Breast epithelium (tissue), 4 donors: ENCODE measurements around the gene ZBTB12. TPM values are rescaled to one million over a fixed set of nuclear protein-coding genes. Genes with fewer than 3 reads are reported as not detected.
"Not testable (repeated sequence)": the region's sequence is repeated elsewhere in the genome, so short reads cannot be mapped to it uniquely, and the experiment has no call there.

Experiments
- DNase-seq, 2 donors: peaks; one replicate each; pipeline ENCODE4 v3.0.0-alpha.2; 2019; ENCODE audit warnings: low spot score in 2 of 2
- H3K27ac ChIP-seq, 2 donors: fragments of 200-600 bp; sonication (generic) in 1 of 2; one replicate each; pipeline ENCODE4 v1.5.1; 2016 to 2019; ENCODE audit warnings: mild to moderate bottlenecking in 1 of 2
- H3K27me3 ChIP-seq, 2 donors: fragments of 200-600 bp; sonication (generic) in 1 of 2; one replicate each; pipeline versions ENCODE4 v1.5.1 to v1.6.0; 2017 to 2019; ENCODE audit warnings: control low read depth in 1 of 2, mild to moderate bottlenecking in 1 of 2
- H3K36me3 ChIP-seq: fragments of 200-600 bp; one replicate; pipeline ENCODE4 v1.5.1; 2019
- H3K4me1 ChIP-seq, 2 donors: fragments of 200-600 bp; sonication (generic); one replicate each; pipeline ENCODE4 v1.5.1; 2016 to 2019; ENCODE audit warnings: control low read depth in 1 of 2
- H3K4me3 ChIP-seq, 3 donors: fragments of 200-600 bp; sonication (generic); 1 replicate in 2 of 3; 2 replicates in 1 of 3; pipeline ENCODE4 v1.5.1; 2016 to 2019; ENCODE audit warnings: mild to moderate bottlenecking in 3 of 3, moderate library complexity in 2 of 3
- H3K9me3 ChIP-seq, 2 donors: fragments of 200-600 bp; sonication (generic) in 1 of 2; one replicate each; pipeline ENCODE4 v1.5.1; 2016 to 2019; ENCODE audit warnings: control low read depth in 1 of 2
- POLR2A ChIP-seq: fragments of 450-650 bp; IDR thresholded peaks from one replicate; pipeline ENCODE4 v1.6.1; 2016; ENCODE audit warnings: antibody characterized with exemption, mild to moderate bottlenecking, moderate library complexity
- POLR2AphosphoS5 ChIP-seq, 3 donors: sonication (generic); formaldehyde crosslinking; IDR thresholded peaks; one replicate each; pipeline ENCODE4 v1.6.1; 2017; ENCODE audit warnings: antibody characterized with exemption in 3 of 3
- intact Hi-C: fragments of 100-400 bp; cut with DNase I; formaldehyde crosslinking; loops from one replicate; pipeline ENCODE4 v1.15.1; 2023; ENCODE audit warnings: low total_unique reads
- total RNA-seq, 3 donors: library from RNA; depleted of rRNA; stranded (reverse); fragments of >200 nt; gene quantifications; one replicate each; pipeline ENCODE4 v1.1.0, GENCODE V29; 2016
- TF ChIP-seq, protein P1 (sequence below), 3 donors: fragments of 450-650 bp; IDR thresholded peaks; one replicate each; pipeline ENCODE4 v1.5.1; 2016 to 2017; ENCODE audit warnings: antibody characterized with exemption in 3 of 3, mild to moderate bottlenecking in 3 of 3, moderate library complexity in 3 of 3

ZBTB12 gene
- total RNA-seq, 3 donors from 2014 or later, result 0.64 to 3.3 (median 1.9) TPM

DNA sequence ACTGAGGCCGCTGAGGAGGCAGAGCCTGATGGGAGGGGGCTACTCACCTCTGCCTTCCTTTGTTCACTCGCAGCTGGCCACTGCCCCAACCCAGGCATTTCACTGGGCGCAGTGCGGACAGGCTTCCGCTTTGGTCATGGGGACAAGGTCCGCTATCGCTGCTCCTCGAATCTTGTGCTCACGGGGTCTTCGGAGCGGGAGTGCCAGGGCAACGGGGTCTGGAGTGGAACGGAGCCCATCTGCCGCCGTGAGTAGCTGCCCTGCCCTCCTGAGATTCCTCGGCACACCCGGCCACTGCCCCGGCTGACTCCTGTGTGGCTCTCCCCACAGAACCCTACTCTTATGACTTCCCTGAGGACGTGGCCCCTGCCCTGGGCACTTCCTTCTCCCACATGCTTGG lies 31.7 kb upstream of the ZBTB12 start:
- H3K4me1 ChIP-seq, result no peaks in the 10 kb centered on the region
- intact Hi-C loops, result no loop called here
- TF ChIP-seq, protein P1, sequence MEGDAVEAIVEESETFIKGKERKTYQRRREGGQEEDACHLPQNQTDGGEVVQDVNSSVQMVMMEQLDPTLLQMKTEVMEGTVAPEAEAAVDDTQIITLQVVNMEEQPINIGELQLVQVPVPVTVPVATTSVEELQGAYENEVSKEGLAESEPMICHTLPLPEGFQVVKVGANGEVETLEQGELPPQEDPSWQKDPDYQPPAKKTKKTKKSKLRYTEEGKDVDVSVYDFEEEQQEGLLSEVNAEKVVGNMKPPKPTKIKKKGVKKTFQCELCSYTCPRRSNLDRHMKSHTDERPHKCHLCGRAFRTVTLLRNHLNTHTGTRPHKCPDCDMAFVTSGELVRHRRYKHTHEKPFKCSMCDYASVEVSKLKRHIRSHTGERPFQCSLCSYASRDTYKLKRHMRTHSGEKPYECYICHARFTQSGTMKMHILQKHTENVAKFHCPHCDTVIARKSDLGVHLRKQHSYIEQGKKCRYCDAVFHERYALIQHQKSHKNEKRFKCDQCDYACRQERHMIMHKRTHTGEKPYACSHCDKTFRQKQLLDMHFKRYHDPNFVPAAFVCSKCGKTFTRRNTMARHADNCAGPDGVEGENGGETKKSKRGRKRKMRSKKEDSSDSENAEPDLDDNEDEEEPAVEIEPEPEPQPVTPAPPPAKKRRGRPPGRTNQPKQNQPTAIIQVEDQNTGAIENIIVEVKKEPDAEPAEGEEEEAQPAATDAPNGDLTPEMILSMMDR (IDR thresholded peaks at IDR 0.05), result no peak
- TF ChIP-seq POLR2A (no peak), POLR2AphosphoS5 (IDR thresholded peaks at IDR 0.05) (no peak)
- no peak overlapping the region for H3K27ac ChIP-seq
- no peaks in the 10 kb centered on the region for H3K36me3 ChIP-seq
- H3K9me3 ChIP-seq, result no peaks in the 10 kb centered on the region
- no peak overlapping the region for H3K4me3 ChIP-seq
- no peaks in the 10 kb centered on the region for H3K27me3 ChIP-seq
- DNase-seq, result no peak

DNA sequence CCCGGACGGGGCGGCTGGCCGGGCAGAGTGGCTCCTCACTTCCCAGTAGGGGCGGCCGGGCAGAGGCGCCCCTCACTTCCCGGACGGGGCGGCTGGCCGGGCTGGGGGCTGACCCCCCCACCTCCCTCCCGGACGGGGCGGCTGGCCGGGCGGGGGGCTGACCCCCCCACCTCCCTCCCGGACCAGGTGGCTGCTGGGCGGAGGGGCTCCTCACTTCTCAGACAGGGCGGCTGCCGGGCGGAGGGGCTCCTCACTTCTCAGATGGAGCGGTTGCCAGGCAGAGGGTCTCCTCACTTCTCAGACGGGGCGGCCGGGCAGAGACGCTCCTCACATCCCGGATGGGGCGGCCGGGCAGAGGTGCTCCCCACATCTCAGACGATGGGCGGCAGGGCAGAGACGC lies 30.3 kb upstream of the ZBTB12 start:
- H3K36me3 ChIP-seq, H3K4me1 ChIP-seq, DNase-seq, H3K27ac ChIP-seq, H3K4me3 ChIP-seq, H3K27me3 ChIP-seq, H3K9me3 ChIP-seq, intact Hi-C loops: not testable (repeated sequence)

DNA sequence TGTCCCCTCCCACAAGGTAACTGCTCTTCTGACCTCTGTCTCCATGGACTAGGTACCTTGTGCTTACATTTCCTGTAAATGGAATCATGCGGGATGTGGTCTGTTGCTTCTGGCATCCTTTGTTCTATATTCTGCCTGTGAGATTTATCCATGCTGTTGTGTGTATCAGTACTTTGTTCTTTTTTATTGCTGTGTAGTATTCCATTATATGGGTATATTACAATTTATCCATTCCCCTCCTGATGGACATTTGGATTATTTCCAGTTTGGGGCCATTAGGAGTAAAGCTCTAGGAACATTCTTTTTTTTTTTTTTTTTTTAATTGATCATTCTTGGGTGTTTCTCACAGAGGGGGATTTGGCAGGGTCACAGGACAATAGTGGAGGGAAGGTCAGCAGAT lies 29.1 kb upstream of the ZBTB12 start:
- intact Hi-C loops, result no loop called here
- no peak for DNase-seq
- Histone ChIP-seq H3K27me3 (no peaks in the 10 kb centered on the region), H3K4me3 (no peak overlapping the region), H3K4me1 (no peaks in the 10 kb centered on the region), H3K9me3 (no peaks in the 10 kb centered on the region), H3K36me3 (no peaks in the 10 kb centered on the region), H3K27ac (no peak overlapping the region)
- TF ChIP-seq POLR2A (no peak), POLR2AphosphoS5 (IDR thresholded peaks at IDR 0.05) (no peak)
- TF ChIP-seq, protein P1 (IDR thresholded peaks at IDR 0.05), result no peak

DNA sequence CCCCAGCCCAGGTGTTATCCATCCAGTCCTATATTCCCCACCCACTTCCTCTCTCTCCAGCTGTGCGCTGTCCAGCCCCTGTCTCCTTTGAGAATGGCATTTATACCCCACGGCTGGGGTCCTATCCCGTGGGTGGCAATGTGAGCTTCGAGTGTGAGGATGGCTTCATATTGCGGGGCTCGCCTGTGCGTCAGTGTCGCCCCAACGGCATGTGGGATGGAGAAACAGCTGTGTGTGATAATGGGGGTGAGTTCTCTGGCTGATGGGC lies 26.7 kb upstream of the ZBTB12 start:
- Histone ChIP-seq H3K4me3 (peak overlapping the region in 1 of 3 donors; percentile 54), H3K27ac (no peak overlapping the region), H3K4me1 (no peaks in the 10 kb centered on the region), H3K9me3 (no peaks in the 10 kb centered on the region), H3K36me3 (no peaks in the 10 kb centered on the region), H3K27me3 (no peaks in the 10 kb centered on the region)
- no peak for DNase-seq
- TF ChIP-seq POLR2A, result no peak
- no peak for TF ChIP-seq POLR2AphosphoS5 (IDR thresholded peaks at IDR 0.05)
- TF ChIP-seq, protein P1 (IDR thresholded peaks at IDR 0.05), result no peak
- intact Hi-C loops, result no loop called here

DNA sequence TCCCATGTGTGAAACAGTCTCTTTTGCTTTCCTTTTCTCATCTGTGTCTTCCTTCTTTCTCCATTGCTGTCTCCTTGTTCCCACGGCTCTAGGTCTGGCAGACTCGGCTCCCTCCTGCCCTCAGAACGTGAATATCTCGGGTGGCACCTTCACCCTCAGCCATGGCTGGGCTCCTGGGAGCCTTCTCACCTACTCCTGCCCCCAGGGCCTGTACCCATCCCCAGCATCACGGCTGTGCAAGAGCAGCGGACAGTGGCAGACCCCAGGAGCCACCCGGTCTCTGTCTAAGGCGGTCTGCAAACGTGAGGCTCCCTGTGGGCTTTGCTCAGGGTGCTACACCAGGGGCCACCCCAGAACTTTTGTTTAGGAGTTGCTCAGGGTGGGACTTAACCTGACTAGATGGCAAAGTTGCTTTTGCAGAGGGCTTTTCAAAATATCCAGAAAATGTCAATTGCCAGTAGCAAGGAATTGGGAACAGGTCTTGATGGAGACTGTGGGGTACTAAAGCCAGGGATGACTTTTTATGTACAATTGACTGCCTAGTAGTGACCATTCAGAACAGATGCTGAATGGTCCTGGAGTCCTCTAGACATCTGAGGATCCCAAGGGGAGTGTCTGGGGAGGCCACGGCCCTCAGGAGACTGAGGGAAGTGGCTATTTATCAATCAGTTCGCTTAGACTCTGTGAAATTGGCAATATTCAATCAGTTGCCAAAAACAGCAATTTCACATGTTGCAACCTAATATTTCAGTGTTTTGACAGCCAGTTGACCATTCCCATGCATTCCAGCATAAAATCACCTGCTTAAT lies 26.2 kb upstream of the ZBTB12 start:
- no peak for DNase-seq
- intact Hi-C loops, result no loop called here
- Histone ChIP-seq H3K36me3 (no peaks in the 10 kb centered on the region), H3K4me1 (no peaks in the 10 kb centered on the region), H3K4me3 (peak overlapping the region; percentile 26 to 54 (median 42)), H3K27me3 (no peaks in the 10 kb centered on the region), H3K9me3 (no peaks in the 10 kb centered on the region), H3K27ac (peak overlapping the region in 1 of 2 donors; percentile 43)
- TF ChIP-seq, protein P1 (IDR thresholded peaks at IDR 0.05), result no peak
- TF ChIP-seq POLR2AphosphoS5 (IDR thresholded peaks at IDR 0.05), result no peak
- no peak for TF ChIP-seq POLR2A
